IPS-18a (cell line): ENCODE results near the gene DTX1.

Experiments used
- H3K27ac ChIP-seq: one replicate; pipeline ENCODE4 v1.5.1; 2013; ENCODE audit warnings: low read length
- H3K27me3 ChIP-seq: one replicate; pipeline ENCODE4 v1.6.1; 2013; ENCODE audit warnings: mild to moderate bottlenecking, low read length; ENCODE audit not compliant: control insufficient read depth, insufficient read depth
- H3K36me3 ChIP-seq: one replicate; pipeline ENCODE4 v1.6.1; 2013; ENCODE audit warnings: low read depth, low read length; ENCODE audit not compliant: control insufficient read depth
- H3K4me1 ChIP-seq: one replicate; pipeline ENCODE4 v1.6.1; 2013; ENCODE audit warnings: low read depth, low read length; ENCODE audit not compliant: control insufficient read depth
- H3K4me3 ChIP-seq: one replicate; pipeline ENCODE4 v1.5.1; 2013; ENCODE audit warnings: low read length
- H3K9ac ChIP-seq: one replicate; pipeline ENCODE4 v1.6.1; 2013; ENCODE audit warnings: mild to moderate bottlenecking, low read length, moderate library complexity
- H3K9me3 ChIP-seq: one replicate; pipeline ENCODE4 v1.6.1; 2013; ENCODE audit warnings: low read depth, low read length; ENCODE audit not compliant: control insufficient read depth

Gene DTX1

DNA sequence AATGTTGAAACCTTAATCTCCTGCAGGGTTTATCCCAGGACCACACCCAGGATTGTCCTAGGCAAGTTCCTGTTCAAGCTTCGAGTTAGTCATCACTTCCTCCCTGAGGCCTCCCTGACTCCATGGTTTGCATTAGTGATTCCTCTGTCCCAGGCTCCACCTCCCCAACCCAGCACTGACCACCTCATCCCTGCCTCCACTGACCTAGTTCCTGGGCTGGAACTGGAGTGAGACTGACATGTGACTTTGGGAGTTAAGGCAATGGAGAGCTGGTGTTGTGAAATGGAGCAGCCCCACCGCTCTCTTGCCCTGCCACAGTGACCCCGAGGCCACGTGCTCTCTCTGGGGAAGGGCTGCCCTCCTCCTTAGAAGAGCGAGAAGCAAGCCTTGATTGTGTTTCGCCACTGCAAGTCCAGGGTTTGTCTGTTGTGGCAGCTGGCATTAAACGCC is 15.8 kb upstream of the DTX1 start:
- no peak overlapping the region for H3K4me3 ChIP-seq
- H3K9me3 ChIP-seq, result no peaks in the 10 kb centered on the region
- no peaks in the 10 kb centered on the region for H3K4me1 ChIP-seq
- no peaks in the 10 kb centered on the region for H3K36me3 ChIP-seq
- H3K9ac ChIP-seq, result no peak overlapping the region
- H3K27ac ChIP-seq, result no peak overlapping the region
- H3K27me3 ChIP-seq, result peaks cover 4% of the 10 kb centered on the region

DNA sequence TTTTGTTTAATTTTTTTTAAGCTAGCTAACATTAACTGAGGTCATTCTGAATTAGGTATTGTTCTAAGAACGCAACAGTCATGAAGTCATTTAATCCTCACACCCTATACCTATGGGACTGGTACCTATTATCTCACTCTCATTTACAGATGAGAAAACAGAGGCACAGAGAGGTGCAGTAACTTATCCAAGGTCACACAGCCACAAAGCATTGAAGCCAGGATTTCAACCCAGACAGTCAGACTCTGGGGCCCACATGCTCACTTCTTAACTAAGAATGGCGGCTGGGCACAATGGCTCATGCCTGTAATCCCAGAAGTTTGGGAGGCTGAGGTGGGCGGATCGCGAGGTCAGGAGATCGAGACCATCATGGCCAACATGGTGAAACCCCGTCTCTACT is 15.0 kb upstream of the DTX1 start:
- Histone ChIP-seq H3K4me3 (no peak overlapping the region), H3K36me3 (no peaks in the 10 kb centered on the region), H3K9me3 (no peaks in the 10 kb centered on the region), H3K27ac (no peak overlapping the region), H3K9ac (no peak overlapping the region), H3K4me1 (no peaks in the 10 kb centered on the region), H3K27me3 (peaks cover 8% of the 10 kb centered on the region)

DNA sequence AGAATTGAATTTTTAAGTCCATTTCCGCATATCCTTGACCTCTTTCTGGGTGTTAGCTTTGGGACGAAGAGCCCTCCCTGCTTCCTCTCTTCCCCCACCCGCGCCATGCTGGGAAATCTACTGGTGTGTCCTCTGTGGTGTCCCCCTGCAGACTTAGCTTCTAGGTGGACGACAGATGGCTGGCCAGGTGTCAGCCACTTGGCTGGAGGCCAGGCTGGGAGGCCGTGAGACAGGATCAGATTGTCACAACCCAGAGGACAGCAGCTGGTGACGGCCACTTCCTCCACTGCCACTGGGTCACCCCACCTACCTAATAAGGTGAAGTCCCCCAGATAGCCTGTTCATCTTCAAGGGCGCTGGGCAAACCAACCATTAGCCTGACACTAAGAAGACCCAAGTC is 13.3 kb upstream of the DTX1 start:
- H3K27me3 ChIP-seq, result peaks cover 8% of the 10 kb centered on the region
- no peak overlapping the region for H3K4me3 ChIP-seq
- no peaks in the 10 kb centered on the region for H3K36me3 ChIP-seq
- H3K27ac ChIP-seq, result no peak overlapping the region
- no peaks in the 10 kb centered on the region for H3K9me3 ChIP-seq
- no peaks in the 10 kb centered on the region for H3K4me1 ChIP-seq
- H3K9ac ChIP-seq, result no peak overlapping the region

GRCh38 chr12:113044516-113044915 is 12.0 kb upstream of the DTX1 start:
- Histone ChIP-seq H3K9me3 (no peaks in the 10 kb centered on the region), H3K36me3 (no peaks in the 10 kb centered on the region), H3K4me1 (no peaks in the 10 kb centered on the region), H3K27me3 (peaks cover 8% of the 10 kb centered on the region), H3K27ac (no peak overlapping the region), H3K9ac (no peak overlapping the region), H3K4me3 (no peak overlapping the region)

- Histone ChIP-seq H3K36me3 (no peaks in the 10 kb centered on the region), H3K9me3 (no peaks in the 10 kb centered on the region), H3K27me3 (peaks cover 8% of the 10 kb centered on the region), H3K9ac (no peak overlapping the region), H3K27ac (no peak overlapping the region), H3K4me1 (no peaks in the 10 kb centered on the region), H3K4me3 (no peak overlapping the region)
These were observed 7.8 kb upstream of the DTX1 start for GRCh38 chr12:113048716-113049127.

DNA sequence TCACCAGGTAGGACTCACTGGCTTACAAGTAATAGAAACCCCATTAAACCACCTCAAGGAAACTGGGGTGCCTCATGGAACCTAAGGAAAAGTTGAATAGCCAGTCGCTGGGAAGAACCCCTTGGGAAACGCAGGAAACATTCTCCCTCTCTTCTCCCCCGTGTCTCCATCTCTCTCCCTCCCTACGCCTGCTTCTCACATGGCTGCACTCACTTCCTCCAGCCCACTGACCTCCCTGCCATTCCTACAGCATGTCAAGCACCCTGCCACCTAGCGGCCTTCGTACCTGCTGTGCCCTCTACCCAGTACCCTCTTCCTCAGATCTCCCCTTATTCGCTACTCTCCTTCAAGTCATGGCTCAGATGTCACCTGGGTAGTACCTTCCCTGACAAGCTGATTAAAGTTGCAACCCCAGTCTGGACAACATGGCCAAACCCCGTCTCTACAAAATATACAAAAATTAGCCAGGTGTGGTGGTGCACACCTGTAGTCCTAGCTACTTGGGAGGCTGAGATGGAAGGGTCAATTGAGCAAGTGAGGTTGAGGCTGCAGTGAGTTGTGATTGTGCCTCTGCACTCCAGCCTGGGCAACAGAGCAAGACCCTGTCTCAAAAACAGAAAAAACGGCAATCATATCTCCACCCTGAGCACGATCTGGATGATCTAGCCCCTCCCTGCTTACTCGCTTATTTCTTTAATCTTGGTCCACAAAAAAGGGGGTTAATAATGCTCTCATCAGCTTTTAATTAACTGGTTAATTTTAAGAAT is 6.4 kb upstream of the DTX1 start:
- H3K4me3 ChIP-seq, result no peak overlapping the region
- no peak overlapping the region for H3K27ac ChIP-seq
- H3K9me3 ChIP-seq, result no peaks in the 10 kb centered on the region
- no peaks in the 10 kb centered on the region for H3K4me1 ChIP-seq
- no peaks in the 10 kb centered on the region for H3K36me3 ChIP-seq
- H3K9ac ChIP-seq, result no peak overlapping the region
- H3K27me3 ChIP-seq, result peaks cover 10% of the 10 kb centered on the region

- no peaks in the 10 kb centered on the region for H3K9me3 ChIP-seq
- H3K27me3 ChIP-seq, result peaks cover 12% of the 10 kb centered on the region
- H3K4me3 ChIP-seq, result no peak overlapping the region
- H3K27ac ChIP-seq, result no peak overlapping the region
- H3K36me3 ChIP-seq, result no peaks in the 10 kb centered on the region
- no peaks in the 10 kb centered on the region for H3K4me1 ChIP-seq
- no peak overlapping the region for H3K9ac ChIP-seq
These were observed 5.7 kb upstream of the DTX1 start for GRCh38 chr12:113050795-113051194.

DNA sequence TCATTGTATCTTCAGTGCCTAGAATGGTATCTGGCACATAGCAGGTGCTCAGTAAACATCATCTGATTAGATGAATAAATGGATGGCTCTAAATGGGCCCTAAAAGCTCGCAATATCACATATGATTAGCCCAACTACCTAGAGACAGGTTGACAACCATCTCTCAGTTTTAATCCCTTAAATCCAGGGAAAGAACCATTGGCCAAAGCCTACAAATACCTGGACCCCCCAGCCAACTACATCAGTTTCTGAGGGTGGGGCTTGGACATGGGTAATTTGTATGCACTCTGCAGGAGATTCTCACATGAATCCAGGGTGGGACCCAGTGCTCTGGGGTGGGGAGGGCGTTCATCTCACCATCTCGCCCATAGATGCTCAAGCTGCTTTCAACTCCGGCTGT is 4.8 kb upstream of the DTX1 start:
- peaks cover 18% of the 10 kb centered on the region for H3K27me3 ChIP-seq
- no peaks in the 10 kb centered on the region for H3K4me1 ChIP-seq
- H3K9me3 ChIP-seq, result no peaks in the 10 kb centered on the region
- H3K36me3 ChIP-seq, result no peaks in the 10 kb centered on the region
- no peak overlapping the region for H3K27ac ChIP-seq
- H3K9ac ChIP-seq, result no peak overlapping the region
- no peak overlapping the region for H3K4me3 ChIP-seq

- H3K36me3 ChIP-seq, result no peaks in the 10 kb centered on the region
- no peak overlapping the region for H3K27ac ChIP-seq
- H3K4me1 ChIP-seq, result no peaks in the 10 kb centered on the region
- peaks cover 22% of the 10 kb centered on the region for H3K27me3 ChIP-seq
- no peak overlapping the region for H3K9ac ChIP-seq
- H3K4me3 ChIP-seq, result no peak overlapping the region
- no peaks in the 10 kb centered on the region for H3K9me3 ChIP-seq
These were observed 4.2 kb upstream of the DTX1 start for GRCh38 chr12:113052326-113052725.

DNA sequence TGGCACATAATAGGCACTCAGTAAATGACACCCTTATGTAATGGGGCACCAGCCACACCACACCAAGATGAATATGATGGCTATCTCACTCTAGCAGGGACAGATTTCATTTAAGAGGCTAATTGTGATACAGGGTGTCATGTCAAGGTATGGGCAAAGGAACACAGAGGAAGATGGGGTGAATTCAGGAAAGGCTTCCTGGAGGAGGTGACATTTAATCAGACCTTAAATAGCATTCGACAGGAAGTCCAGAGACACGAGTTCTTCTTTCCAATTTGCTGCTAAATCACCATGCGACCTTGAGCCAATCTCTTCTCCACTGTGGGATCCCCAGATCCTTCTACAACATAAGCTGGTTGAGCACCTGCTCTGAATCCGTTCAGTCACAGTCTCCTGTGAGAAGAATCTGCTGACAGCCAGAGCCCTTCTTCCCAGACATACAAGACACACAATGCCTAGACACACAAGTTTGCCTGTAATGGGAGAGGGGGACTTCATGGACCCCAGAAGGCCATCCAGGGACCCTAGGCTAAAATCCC is 1.5 kb upstream of the DTX1 start:
- Histone ChIP-seq H3K27ac (no peak overlapping the region), H3K27me3 (peaks cover 22% of the 10 kb centered on the region), H3K4me3 (no peak overlapping the region), H3K4me1 (no peaks in the 10 kb centered on the region), H3K36me3 (no peaks in the 10 kb centered on the region), H3K9ac (no peak overlapping the region), H3K9me3 (no peaks in the 10 kb centered on the region)

DNA sequence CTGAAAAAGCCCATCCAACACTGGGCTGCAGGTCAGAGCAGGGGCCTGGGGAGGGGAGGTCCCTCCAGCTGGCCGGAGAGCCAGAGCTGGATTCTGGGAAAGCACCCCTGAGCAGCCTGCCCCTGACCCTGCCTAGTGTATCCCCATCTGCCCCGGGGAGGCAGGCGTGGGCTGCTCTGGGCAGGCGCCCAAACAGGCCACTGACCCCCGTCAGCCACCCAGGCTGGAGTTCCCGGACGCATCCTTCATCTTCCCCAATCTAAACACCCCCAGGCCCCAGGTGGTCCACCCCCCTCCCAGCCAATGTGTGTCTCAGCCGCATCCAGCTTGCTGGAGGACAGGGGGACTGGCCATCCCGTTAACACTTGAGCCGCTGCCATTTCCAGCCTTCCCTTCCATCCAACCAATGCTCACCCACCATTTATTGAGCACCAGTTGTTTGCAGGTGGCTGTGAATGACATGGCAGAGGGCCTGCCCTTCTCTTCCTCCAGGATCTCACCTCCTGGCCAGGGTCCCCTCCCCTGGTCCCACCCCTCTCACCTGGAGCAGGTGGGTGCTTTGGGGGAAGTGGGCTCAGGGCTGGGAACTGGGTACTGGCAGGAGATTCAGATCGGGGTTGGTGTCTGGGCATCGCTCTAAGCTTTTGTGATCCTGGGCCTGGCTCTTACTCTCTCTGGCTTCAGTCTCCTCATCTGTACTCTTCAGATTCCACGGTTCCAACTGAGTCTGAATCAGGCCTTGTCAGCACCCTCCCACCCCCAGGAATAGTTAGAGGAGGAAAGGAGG is 743 bp upstream of the DTX1 start:
- Histone ChIP-seq H3K36me3 (no peaks in the 10 kb centered on the region), H3K4me3 (peak overlapping the region; percentile 56), H3K27ac (no peak overlapping the region), H3K4me1 (no peaks in the 10 kb centered on the region), H3K9me3 (no peaks in the 10 kb centered on the region), H3K9ac (no peak overlapping the region), H3K27me3 (peaks cover 22% of the 10 kb centered on the region)

GRCh38 chr12:113056381-113056630 is 224 bp upstream of the DTX1 start:
- Histone ChIP-seq H3K36me3 (no peaks in the 10 kb centered on the region), H3K9ac (no peak overlapping the region), H3K4me1 (no peaks in the 10 kb centered on the region), H3K27me3 (peaks cover 22% of the 10 kb centered on the region), H3K9me3 (no peaks in the 10 kb centered on the region), H3K4me3 (peak overlapping the region; percentile 56), H3K27ac (no peak overlapping the region)
